Measurements from ENCODE around the gene ATG7.
"Not testable (repeated sequence)": the region's sequence is repeated elsewhere in the genome, so short reads cannot be mapped to it uniquely, and the experiment has no call there.

Gene ATG7

DNA sequence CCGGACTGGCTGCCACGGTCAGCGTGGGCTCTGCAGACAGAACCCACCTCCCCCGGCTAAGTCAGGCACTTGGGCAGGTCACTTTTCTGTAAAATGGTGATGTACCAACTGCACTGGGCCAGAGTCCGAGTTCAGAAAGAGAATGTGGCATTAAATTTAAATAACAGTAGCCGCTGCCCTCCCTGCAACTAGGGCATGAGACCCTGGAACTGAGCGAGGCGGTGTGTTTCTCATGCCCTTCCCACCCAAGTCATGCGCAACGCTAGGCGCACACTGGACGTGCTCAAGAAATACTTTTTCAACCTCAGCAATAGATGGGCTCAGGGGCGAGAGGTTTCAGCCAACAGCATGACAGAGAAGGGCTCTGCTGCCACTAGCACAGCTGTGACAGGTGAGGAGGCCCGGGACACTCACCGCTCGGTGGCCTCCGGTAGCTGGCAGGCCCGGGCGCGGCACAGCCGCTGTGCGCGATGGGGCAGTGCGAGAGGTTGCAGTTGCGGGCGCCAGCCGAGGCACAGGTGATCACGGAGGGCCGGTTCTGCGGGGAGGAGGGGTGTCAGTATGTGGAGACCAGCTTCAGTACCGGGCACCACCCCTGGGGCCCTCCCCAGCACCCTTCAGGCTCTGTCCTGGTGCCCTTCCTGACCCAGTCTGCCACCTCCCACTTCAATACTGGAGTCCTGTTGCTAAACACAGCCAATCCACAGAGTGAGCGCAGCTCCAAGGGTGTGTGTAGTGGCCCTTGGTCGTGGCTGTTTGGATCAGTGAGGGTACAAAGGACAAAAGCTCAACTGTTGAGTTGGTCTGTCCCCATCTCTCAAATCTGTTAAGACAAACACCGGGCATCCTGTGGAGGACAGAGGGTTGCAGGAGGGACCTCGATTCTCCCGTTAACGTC lies 287.0 kb downstream of the ATG7 start:
- no peak for DNase-seq

DNA sequence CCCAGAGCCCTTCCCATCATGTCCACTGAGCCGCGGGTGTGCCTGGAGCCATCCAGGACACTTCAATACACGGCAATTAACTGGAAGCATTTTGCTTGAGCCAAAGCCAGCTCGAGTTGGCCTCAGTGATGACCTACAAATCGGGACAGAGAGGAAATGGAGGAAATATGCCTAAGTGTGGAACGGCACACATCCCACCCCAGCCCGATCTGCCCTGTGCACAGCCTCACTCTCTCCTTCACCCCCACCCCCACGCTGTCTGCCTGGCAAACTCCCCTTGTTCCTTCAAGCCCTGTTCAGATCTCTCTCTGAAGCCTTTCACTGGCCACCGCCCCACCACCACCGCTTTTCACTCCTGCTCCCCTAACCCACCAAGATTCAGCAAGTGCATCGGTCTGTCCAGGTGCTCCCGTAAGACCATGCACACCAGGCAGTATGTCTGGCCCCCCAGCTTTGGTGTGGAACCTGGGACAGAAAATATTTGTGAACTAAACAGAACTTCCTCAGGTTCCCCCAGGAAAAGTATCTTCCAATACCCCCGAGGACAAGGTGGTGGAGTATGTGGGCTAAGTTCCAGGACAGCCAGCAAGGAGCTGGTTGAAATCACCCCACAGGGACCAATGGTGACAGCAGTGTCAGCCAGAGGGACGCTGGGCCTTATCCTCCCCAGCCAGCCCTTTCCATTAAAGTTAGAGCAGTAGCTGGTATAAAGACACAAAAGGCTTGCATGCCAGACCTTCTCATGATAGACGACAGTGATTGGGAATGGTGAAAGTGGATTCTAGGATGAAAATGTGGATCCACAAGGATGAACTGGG lies 287.8 kb downstream of the ATG7 start:
- no peak for DNase-seq

DNA sequence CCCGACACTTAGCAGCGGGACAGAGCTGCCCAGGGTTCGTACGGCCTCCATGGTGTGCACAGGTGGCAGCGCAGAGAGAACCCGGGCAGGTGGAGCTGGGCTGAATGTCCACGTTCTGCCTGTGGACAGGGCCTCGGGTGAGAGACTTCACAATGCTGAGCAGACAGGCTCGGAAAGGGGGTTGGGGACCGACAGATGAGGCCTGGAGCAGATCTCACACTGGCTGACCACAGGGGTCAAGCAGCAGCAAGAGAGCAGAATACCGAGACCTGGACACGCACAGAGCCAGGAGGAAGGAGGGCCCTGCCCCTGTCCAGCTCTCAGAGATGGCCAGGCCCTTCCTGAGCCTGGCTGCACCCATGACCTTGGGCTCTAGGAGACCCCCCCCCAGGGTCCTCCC lies 288.5 kb downstream of the ATG7 start:
- no peak for DNase-seq

DNA sequence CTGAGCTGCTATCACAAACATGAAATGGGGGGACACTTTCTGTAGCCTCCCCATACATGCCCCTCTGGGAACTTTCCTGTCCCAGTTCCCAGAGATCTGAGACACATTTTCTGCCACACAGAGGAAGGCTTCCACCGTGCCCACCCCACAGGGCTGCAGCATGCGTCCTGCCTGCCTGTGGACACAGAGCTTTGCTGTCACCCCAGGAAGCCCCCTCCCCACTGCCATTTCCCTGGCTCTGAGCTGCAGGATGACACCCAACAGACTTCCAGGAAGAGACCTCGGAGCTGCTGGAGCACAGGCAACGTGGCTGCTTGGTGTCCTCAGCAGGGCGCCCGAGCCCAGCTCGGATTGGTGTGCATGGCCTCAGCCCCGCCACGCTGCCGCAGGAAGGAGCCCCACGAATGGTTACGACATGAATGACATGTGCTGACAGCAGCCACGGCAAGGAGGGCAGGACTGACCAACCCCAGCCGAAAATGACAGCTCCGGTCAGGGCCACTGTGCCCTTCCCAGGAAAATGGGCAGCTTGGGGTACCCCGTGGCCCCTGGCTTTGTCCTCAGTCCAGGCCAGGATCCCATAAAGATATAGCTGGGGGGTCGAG lies 290.2 kb downstream of the ATG7 start:
- DNase-seq = no peak

DNA sequence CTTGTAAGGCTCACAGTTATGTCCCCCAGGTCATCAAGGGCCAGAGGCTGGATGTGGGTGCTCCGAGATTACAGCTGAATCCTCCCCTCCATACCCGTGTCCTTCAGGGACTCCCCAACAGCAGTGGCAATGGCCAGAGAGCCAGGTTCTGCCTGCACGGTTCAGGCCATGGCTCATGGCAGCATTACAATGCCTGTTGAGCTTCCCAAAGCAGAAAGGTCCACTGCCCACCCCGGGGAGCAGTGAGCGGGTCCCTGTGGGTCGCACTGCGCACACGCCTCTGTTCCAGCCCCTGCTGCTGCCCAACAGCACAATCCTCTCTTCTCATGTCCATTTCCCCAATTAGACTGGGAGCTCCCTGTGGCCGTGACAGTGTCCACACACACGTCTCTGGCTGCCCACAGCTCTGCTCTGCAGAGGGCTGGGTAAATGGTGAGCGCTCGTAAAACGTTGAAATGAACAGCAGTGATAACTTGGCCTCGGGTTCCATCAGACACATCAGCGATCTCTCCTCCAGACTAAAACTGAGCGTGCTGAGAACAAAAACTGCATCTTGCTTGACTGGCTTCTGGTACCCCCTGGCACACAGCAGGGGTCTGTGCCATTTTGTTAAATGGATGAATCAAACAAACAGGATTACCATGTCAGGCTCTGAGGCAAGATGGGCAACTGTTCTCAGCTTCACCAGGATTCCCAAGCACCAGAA lies 291.1 kb downstream of the ATG7 start:
- no peak for DNase-seq

DNA sequence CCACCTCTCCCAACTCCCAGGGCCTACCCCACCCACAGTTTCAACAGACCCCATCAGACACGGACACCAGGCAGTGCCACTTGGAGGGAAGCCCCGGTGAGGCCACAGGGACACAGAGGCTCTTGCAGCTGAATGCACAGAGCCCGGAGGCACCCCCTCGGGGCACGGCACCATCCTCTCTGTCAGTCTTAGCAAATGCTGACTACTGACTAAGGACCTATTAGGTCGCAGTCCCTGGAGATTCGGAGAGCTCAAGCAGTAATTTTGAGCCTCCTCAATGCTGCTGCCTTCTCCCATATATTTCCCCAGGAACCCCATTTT lies 291.6 kb downstream of the ATG7 start:
- DNase-seq = no peak

DNA sequence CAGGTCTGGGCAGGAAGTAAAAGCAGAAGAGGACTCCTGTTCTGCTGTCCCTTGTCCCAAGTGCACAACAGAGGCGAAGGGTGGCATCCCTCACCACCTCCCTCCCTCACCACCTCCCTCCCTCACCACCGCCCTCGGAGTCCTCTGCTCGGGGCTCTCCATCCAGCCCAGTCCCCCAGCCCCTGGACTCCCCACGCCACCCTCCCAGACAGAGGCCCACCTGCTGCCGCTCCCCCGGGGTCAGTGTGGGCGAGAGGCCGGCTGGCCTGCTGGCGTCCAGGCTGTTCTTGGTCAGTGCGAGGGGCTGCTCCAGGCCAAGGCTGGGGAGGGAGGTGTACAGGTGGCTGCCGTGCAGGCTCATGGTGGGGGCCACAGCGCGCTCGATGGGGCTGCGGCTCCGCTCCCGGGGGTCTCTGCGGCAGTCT lies 292.4 kb downstream of the ATG7 start:
- DNase-seq = no peak

DNA sequence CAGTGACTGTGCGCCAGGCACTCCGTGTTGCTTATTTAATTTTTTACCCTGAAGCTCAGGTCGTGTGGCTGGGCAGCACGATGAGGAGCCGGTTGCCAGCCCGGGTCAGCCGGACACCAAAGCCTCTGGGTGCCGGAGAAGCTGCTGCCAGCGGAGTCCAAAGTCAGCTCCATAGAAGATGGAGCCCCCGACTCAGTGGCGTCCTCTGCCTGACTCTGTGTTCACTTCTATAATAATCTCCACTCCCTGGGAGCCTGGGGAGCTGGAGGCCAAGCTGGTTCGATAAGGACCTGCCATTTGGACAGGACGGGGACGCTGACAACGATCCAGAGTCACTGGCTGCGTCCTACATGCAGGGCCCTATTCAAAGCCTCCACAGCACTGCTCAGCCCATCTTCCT lies 292.9 kb downstream of the ATG7 start:
- no peak for DNase-seq

DNA sequence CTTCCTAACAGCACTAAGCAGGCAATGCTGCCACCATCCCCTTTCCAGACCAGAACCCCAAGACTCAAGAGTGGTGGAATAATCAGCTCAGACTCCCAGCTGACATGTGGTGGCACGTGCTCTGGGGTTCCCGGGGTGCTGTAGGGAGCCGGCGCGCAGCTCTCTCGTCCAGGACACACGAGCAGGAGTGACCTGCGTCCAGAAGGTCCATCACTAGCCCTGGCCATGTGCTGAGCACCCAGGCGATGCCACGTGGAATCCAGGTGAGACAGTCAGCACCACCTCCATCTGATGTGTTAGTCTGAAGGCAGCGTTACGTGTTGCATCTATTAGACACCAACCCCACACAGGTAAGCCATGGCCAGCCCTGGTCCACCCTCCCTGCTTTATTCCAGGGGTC lies 293.3 kb downstream of the ATG7 start:
- no peak for DNase-seq

DNA sequence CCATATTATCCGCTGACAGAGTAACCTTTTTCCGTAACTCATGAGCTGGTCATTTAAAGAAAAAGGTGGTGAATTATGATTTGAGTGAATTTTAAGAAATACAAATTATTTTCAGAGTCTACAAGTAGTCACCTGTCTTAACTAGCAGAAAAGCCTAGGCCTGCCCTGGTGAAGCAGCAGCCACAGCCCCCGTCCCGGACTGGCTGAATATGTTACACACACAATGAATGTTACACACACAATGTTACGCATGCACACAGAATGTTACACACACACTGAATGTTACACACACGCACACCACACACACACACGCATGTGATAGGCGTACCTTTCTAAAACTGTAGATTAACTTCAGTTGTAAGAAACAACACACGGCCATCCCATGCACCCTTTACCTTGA lies 293.7 kb downstream of the ATG7 start:
- DNase-seq = no peak

DNA sequence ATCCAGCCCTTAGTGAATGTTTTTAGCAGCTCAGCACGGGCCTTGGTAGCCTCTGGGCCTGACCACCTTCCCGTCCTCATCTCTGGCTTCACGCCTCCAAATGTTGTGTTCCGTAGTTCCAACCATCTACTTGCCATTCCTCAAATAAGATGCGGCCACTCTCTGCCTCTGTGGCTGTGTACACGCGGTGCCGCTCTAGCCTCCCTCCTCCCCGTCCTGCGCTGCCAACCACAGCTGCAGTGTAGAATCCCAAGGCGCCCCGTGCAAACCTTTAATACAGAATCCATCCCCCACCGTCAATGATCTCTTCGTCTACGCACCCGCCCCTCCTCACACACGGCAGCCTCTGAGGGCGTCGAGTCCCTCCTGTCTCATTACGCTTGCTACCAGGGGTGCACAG lies 294.3 kb downstream of the ATG7 start:
- DNase-seq = no peak

DNA sequence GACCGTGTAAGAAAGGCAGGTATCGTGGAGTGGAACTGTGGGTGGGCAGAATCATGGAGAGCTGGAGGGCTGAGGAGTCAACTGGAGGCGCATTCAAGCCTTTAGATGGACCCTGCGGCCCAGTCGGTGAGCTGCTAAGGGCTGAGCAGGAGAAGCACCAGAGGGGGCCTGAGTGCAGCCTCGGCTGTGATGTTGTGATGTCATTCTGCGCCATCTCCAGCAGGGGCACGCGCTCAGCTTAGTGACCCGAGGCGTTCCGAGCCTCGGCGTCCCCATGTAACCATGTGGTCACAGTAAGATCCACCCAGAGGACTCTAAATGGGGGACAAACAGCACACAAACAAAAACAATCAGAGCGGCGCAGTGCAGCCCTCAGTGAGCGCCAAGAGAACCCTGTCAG lies 294.7 kb downstream of the ATG7 start:
- no peak for DNase-seq

DNA sequence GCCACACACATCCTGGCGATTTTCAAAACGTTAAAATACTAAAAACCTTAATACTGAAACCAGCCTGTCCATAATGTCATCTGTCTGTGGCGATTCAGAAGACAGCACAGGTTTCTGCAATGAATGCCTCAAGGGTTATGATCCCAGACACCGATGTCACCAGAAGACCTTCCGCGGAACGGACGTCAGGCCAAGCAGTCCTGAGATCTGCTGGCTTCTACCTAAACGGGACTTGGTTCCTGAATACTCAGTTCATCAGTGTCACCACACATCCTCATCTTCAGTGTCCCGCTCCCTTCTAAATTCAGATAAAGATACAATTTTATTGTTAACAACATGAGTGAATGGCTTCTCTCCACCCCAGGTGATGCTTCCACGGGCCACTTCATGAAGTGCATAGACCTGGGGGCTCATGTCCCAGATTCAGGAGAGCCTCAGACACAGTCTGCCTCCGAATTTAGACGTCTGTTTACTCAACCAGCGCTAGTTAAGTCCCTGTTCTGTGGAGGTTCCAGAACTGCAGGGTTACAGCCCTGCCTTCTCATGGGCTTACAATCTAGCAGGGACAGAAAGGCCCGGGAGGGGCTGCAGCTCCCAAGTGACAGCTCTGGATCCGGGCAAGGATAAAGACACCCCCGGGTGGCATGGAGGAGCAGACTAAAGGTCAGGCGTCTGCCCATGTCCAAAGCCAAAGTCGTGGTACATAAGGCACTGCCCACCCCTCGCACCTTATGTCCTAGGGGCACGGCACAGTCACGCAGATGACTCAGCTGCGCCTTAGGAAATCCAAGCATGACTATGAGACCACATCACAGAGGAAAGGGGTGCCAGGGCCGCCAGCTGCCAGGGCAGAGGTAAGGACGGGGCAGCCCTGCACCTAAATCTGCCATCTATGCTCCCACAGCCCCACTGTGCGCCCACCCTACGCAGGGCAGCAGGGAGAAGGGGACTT lies 295.6 kb downstream of the ATG7 start:
- no peak for DNase-seq

DNA sequence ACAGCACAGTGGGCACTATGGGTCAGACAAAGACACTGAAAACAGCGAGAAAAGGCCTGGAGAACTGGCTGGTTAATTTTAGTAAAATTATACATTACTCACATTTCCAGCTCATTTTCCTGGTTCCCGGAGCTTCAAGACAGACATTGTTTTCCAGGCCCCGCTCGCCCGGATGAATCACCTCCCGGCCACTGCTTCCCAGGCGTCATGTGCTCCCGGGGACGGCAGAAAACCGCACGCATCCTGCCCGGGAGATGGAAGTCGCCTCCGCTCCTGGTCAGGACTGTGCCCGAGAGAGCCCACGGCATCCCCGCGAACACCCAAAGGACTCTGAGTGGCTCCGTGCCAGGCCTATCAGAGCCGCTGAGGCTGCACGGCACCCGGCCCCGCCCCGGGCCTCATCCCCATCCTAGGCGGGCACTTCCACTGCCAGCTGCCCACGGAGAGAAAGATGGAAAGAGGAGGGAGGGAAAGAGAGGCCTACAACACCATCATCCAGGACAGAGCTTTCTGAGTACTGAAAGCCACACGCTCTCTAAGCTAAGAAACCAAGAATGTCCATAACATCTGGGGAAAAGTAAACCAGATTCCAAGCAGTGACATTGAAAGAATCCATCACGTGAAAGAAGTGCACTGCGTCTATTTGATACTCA lies 296.4 kb downstream of the ATG7 start:
- peak; percentile 85 for DNase-seq

DNA sequence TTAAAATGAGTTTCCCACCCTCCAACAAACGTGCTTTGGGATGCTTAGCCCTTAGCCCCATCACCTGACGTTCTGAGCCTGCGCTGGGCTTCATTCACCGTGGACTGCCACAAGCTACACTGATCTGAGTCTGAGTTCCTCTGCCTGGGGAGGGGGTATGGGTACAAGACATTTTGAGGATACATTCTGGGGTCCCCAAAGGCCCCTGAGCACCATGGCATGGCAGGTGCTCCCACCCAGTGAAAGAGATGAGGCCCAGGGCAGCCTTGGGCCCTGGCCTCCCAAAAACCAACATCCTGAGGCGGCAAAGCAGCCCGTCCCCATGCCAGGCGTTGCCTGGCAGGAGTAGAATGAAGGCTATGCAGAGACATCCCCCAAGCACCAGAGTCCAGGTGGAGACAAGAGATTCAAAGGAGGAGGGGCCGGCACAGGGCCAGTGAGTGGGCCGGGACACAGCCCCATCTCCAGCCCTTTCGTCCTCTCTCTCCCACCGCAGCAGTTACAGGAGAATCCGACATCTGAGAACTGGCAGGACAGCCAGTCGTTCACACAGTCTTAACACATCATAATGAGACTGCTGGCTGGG lies 297.1 kb downstream of the ATG7 start:
- DNase-seq = no peak

DNA sequence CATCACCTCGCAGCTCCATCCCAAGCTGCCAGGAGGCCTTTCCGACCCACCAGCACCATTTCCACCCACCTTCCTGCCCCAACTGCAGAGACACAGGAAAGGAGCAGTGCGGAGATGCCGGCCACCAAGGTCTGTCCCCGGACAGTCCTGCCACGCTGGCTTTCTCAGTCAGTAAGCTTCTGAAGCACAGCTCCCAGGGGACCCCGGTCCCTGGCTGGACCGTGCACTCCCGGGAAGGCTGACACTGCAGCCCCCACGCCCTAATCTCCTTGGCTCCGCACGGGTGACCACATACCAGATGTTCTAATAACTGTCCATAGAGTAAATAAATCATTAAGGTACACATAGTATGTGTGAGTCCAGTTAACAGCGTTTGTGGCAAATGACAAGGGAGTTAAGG lies 298.1 kb downstream of the ATG7 start:
- no peak for DNase-seq

DNA sequence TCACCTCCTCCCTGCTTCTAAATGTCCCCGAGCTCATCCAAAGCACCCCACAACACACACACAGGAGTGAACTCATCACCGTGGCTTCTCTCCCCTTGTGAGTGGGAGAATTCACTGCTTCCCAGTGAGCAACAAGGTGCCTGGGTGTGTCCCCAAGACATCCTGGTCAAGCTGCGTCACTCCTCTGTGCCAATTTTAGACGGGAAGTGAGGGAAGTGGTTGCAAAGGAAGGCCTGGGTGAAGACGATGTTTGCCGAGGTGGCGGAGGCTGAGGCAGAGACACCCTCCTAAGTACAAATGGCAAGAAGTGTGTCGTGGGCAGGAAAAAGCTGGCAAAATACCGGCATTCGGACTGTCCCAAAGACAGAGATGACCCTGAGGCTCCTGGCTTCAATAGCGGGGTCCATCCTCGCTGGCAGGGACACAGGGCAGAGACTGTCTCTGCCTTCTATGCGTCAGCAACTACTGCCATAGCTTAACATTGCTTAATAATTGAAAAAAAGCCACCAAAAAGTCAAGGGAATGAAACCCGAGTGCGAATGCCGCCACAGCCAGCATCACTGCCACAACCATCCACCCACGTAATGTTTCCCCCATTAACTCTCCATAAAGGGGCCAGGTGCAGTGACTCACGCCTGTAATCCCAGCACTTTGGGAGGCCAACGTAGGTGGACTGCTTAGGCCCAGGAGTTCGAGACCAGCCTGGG lies 298.7 kb downstream of the ATG7 start:
- DNase-seq = no peak

DNA sequence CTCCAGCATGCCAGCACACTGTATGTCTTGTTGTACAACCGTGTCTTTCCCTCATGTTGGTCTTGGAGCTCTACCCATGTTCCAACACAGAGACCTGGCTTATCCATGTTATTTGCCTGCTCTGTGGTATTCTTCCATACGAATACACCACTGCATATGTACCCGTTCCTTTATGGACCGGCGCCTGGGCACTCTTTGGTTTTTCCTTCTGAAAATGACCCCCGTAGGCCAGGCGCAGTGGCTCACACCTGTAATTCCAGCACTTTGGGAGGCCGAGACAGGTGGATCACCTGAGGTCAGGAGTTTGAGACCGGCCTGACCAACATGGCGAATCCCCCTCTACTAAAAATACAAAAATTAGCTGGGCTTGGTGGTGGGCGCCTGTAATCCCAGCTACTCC lies 300.5 kb downstream of the ATG7 start:
- DNase-seq = not testable (repeated sequence)

DNA sequence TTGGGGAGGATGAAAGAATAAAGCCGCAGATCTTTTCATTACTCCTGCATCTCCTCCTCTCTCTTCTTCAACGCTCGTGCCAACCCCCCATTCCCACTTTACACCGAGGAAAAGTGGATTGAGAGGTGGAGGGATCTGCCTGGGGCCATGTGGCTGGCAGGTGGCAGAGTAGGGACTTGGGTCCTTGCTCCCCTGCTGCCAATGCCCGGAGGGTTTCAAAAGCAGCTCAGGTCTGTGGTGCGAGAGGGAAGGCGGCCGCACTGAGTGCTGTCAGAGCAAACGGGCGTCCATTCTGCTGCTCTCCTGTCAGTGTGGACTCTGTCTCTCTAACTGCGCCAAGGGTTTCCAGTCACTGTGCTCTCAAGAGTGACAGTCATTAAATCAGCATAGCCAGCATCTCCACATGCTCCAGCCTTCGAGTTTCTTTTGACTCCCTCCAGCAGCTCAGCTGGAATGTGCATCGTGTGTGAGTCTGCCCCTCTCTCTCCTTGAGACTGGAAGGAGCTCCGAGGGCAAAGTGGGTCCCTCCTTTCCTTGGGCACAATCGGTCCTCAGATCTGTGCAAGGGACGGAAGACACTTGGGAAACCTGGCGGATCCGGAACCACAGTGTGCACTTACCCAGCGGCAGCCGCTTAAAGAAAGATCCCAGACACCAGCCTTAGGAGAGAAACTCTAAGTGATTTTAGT lies 302.9 kb downstream of the ATG7 start:
- DNase-seq = peak; percentile 27

DNA sequence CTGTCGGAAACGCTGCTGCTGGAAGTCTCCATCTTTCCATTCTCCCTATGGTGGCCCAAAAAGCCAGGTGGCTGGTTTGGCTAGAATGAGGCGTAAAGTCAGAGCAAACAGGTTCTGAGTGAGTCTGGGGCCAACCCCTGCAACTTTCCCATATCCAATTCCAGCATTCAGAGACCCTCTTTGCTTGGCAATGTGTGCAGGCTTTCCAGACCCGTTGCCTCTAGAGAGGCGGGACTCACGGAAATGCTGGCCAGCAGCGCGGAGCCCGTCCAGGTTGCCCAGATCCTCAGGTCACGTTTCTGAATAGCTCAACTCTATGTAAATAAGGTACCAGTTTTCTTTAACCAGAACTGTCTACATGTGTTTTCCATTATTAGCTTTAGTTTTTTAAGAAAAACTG lies 303.5 kb downstream of the ATG7 start:
- no peak for DNase-seq
